LNCaP clone FGC (cell line): ENCODE data around the gene SLC19A1.

ENCODE experiments used
- DNase-seq: peaks from one replicate; pipeline ENCODE4 v3.0.0-alpha.2; 2011; ENCODE audit warnings: low read depth
- H3K4me3 ChIP-seq: 2 replicates; pipeline ENCODE4 v1.5.1; 2011; ENCODE audit warnings: mild to moderate bottlenecking, low read depth, low read length, control low read depth
- TF ChIP-seq, protein P1 (sequence below): IDR thresholded peaks from 2 replicates; pipeline ENCODE4 v1.5.1; 2012; ENCODE audit warnings: mild to moderate bottlenecking; ENCODE audit not compliant: control insufficient read depth, insufficient read depth; ENCODE audit errors: extremely low read depth

SLC19A1 gene

GRCh38 chr21:45588086-45588825, 46.0 kb upstream of the SLC19A1 start:
- TF ChIP-seq, protein P1, sequence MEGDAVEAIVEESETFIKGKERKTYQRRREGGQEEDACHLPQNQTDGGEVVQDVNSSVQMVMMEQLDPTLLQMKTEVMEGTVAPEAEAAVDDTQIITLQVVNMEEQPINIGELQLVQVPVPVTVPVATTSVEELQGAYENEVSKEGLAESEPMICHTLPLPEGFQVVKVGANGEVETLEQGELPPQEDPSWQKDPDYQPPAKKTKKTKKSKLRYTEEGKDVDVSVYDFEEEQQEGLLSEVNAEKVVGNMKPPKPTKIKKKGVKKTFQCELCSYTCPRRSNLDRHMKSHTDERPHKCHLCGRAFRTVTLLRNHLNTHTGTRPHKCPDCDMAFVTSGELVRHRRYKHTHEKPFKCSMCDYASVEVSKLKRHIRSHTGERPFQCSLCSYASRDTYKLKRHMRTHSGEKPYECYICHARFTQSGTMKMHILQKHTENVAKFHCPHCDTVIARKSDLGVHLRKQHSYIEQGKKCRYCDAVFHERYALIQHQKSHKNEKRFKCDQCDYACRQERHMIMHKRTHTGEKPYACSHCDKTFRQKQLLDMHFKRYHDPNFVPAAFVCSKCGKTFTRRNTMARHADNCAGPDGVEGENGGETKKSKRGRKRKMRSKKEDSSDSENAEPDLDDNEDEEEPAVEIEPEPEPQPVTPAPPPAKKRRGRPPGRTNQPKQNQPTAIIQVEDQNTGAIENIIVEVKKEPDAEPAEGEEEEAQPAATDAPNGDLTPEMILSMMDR = no peak
- no peak overlapping the region for H3K4me3 ChIP-seq
- DNase-seq = no peak

DNA sequence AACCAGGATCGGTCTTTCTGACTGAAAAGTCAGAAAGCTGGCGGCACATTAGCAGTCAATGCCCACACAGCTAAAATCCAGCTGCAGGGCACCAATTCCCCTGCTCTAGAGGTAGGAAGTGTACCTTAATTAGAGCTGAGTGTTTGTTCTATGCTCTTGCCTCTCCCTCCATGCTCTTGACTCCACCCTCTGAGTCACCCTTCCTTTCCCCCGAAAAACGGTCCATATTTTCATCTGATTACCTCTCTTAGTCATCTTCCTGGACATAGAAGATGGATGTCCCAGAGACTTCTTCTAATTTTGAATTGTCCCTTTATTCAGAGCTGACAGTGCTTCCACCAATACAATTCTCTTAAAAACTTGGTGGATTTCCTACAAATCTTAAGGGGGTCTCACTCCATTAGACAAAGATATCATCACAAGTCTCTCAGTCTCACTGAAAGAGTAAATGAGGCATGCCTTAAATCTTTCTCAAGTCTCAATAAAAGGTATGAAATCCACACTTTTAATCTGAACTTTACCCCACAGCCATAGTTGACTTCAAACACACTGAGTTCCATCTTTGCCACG, 44.1 kb upstream of the SLC19A1 start:
- no peak overlapping the region for H3K4me3 ChIP-seq
- no peak for DNase-seq
- TF ChIP-seq, protein P1 = no peak

GRCh38 chr21:45584786-45585185, 42.5 kb upstream of the SLC19A1 start:
- no peak overlapping the region for H3K4me3 ChIP-seq
- TF ChIP-seq, protein P1 = no peak

GRCh38 chr21:45583831-45584509, 41.7 kb upstream of the SLC19A1 start:
- TF ChIP-seq, protein P1 = no peak
- no peak overlapping the region for H3K4me3 ChIP-seq
- DNase-seq = no peak

More at GRCh38 chr21:45584786-45585185, 42.5 kb upstream of the SLC19A1 start:
- no peak for DNase-seq

DNA sequence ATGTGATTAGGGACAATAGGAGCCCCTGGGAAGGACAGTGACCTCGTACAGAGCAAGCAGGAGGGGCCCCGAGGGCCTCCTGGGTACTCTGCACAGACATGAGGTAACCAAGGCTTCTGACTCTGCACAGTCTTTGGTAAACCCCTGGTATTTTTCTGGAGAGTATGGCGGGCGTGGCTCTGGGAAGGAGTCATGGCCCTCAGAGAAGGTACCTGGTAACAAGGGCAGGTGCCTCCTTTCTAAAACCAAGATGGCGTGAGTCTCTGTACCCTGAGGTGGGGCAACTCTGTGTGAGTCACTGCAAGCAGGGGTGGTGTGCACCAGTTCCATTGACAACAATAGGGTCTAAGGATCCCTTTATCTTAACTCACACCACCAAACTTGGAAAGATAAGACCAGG, 39.9 kb upstream of the SLC19A1 start:
- no peak for DNase-seq
- TF ChIP-seq, protein P1 = no peak
- H3K4me3 ChIP-seq = no peak overlapping the region

DNA sequence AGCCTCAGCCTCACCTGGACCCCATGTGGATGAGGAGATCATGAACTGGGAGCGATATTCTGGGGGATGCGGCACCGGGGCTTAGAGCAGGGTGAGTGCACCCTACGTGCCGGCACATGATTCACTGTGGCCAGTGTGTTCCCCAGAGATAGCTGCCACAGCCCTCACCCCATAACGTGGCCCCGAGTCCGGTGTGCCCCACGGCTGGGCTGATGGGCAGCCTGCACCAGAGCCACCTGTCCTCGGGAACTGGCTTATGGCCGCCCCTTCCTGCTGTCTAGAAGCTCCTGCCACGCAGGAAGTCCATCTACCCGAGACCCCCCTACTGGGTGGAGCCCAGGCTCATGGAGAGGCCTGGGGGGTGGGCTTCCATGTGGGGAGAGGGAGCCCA, 39.1 kb upstream of the SLC19A1 start:
- TF ChIP-seq, protein P1 = no peak
- no peak for DNase-seq
- no peak overlapping the region for H3K4me3 ChIP-seq
